GM21825 (cell line): ENCODE results near the gene TMEM184C.

ENCODE experiments used
- ATAC-seq: cut with Tn5 transposase; IDR thresholded peaks from one replicate; pipeline ENCODE4 v1.9.1; 2021; ENCODE audit warnings: mild to moderate bottlenecking, moderate library complexity; ENCODE audit not compliant: unreplicated experiment

Gene TMEM184C

GRCh38 chr4:147617173-147617840 is at the start of gene TMEM184C:
TSS of gene TMEM184C (plus strand) at chr4:147617397. CDS start at chr4:147617957, 560 bp downstream.
- peak; percentile 99 for ATAC-seq

GRCh38 chr4:147570616-147571015 is 46.6 kb upstream of the TMEM184C start:
- no peak for ATAC-seq

- no peak for ATAC-seq
These were observed 46.0 kb upstream of the TMEM184C start for GRCh38 chr4:147571036-147571770.

- ATAC-seq: no peak
These were observed 41.1 kb upstream of the TMEM184C start for GRCh38 chr4:147576084-147576483.

GRCh38 chr4:147578051-147578476 is 39.1 kb upstream of the TMEM184C start:
- ATAC-seq: no peak

GRCh38 chr4:147578593-147578992 is 38.6 kb upstream of the TMEM184C start:
- no peak for ATAC-seq

- ATAC-seq: no peak
These were observed 36.8 kb upstream of the TMEM184C start for GRCh38 chr4:147580396-147580795.

GRCh38 chr4:147581606-147582350 is 35.4 kb upstream of the TMEM184C start:
- ATAC-seq: no peak

GRCh38 chr4:147582386-147583060 is 34.7 kb upstream of the TMEM184C start:
- ATAC-seq: no peak

- ATAC-seq: no peak
These were observed 33.3 kb upstream of the TMEM184C start for GRCh38 chr4:147583876-147584275.

GRCh38 chr4:147586032-147586431 is 31.2 kb upstream of the TMEM184C start:
- ATAC-seq: no peak

- ATAC-seq: peak; percentile 65
These were observed 30.6 kb upstream of the TMEM184C start for GRCh38 chr4:147586637-147587036.

- no peak for ATAC-seq
These were observed 30.2 kb upstream of the TMEM184C start for GRCh38 chr4:147587041-147587440.

- no peak for ATAC-seq
These were observed 27.6 kb upstream of the TMEM184C start for GRCh38 chr4:147589586-147589985.

- peak; percentile 62 for ATAC-seq
These were observed 26.8 kb upstream of the TMEM184C start for GRCh38 chr4:147590249-147590920.

- ATAC-seq: no peak
These were observed 26.1 kb upstream of the TMEM184C start for GRCh38 chr4:147591106-147591505.

- ATAC-seq: no peak
These were observed 23.1 kb upstream of the TMEM184C start for GRCh38 chr4:147594107-147594506.

GRCh38 chr4:147594578-147594977 is 22.6 kb upstream of the TMEM184C start:
- no peak for ATAC-seq

- ATAC-seq: no peak
These were observed 20.8 kb upstream of the TMEM184C start for GRCh38 chr4:147596377-147596776.

GRCh38 chr4:147596981-147597380 is 20.2 kb upstream of the TMEM184C start:
- no peak for ATAC-seq

- no peak for ATAC-seq
These were observed 19.6 kb upstream of the TMEM184C start for GRCh38 chr4:147597561-147597960.
